LNCaP clone FGC (cell line): Measurements from ENCODE around the gene DBNL.

Experiments used
- DNase-seq: peaks from one replicate; pipeline ENCODE4 v3.0.0-alpha.2; 2011; ENCODE audit warnings: low read depth
- H3K4me3 ChIP-seq: 2 replicates; pipeline ENCODE4 v1.5.1; 2011; ENCODE audit warnings: mild to moderate bottlenecking, low read depth, low read length, control low read depth
- TF ChIP-seq, protein P1 (sequence below): IDR thresholded peaks from 2 replicates; pipeline ENCODE4 v1.5.1; 2012; ENCODE audit warnings: mild to moderate bottlenecking; ENCODE audit not compliant: control insufficient read depth, insufficient read depth; ENCODE audit errors: extremely low read depth

The DBNL gene

DNA sequence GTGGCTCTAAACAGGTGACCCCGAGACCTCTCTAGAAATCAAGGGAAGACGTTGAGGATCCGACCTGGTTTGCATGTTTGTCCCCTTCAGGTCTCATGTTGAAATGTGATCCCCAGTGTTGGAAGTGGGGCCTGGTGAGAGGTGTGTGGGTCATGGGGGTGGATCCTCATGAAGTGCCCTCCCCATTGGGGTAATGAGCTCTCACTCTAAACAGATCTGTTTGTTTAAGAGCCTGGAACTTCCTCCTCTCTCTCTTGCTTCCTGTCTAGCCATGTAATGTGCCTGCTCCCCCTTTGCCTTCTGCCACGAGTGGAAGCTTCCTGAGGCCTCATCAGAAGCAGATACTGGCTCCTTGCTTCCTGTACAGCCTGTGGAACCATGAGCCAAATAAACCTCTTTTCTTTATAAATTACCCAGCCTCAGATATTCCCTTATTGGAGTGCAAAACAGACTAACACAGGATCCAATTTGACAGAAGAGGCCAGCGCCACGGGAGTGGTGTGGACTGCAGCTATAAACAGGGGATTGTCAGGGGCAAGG lies 48.7 kb downstream of the DBNL start:
- DNase-seq: no peak
- TF ChIP-seq, protein P1, sequence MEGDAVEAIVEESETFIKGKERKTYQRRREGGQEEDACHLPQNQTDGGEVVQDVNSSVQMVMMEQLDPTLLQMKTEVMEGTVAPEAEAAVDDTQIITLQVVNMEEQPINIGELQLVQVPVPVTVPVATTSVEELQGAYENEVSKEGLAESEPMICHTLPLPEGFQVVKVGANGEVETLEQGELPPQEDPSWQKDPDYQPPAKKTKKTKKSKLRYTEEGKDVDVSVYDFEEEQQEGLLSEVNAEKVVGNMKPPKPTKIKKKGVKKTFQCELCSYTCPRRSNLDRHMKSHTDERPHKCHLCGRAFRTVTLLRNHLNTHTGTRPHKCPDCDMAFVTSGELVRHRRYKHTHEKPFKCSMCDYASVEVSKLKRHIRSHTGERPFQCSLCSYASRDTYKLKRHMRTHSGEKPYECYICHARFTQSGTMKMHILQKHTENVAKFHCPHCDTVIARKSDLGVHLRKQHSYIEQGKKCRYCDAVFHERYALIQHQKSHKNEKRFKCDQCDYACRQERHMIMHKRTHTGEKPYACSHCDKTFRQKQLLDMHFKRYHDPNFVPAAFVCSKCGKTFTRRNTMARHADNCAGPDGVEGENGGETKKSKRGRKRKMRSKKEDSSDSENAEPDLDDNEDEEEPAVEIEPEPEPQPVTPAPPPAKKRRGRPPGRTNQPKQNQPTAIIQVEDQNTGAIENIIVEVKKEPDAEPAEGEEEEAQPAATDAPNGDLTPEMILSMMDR: no peak
- H3K4me3 ChIP-seq: no peak overlapping the region

DNA sequence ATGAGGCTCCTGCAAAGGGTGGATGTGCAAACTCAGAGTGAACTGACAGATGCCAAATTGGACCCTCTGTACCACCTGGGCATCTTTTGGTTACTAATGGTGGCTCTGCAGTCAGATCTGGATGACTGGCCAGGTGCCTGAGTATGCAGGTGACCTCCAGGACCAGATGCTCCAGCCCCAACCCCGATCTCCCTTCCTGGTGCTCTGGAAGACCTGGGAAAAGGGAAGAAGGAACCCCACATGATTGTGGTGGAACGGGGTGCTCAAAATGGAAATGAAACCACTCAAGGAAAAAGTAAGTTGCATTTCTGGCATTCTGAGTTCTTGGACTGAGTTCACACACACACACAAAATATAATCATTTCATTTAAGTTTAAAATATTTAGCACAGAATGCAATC lies 49.9 kb downstream of the DBNL start:
- H3K4me3 ChIP-seq: no peak overlapping the region
- DNase-seq: no peak
- TF ChIP-seq, protein P1: no peak

DNA sequence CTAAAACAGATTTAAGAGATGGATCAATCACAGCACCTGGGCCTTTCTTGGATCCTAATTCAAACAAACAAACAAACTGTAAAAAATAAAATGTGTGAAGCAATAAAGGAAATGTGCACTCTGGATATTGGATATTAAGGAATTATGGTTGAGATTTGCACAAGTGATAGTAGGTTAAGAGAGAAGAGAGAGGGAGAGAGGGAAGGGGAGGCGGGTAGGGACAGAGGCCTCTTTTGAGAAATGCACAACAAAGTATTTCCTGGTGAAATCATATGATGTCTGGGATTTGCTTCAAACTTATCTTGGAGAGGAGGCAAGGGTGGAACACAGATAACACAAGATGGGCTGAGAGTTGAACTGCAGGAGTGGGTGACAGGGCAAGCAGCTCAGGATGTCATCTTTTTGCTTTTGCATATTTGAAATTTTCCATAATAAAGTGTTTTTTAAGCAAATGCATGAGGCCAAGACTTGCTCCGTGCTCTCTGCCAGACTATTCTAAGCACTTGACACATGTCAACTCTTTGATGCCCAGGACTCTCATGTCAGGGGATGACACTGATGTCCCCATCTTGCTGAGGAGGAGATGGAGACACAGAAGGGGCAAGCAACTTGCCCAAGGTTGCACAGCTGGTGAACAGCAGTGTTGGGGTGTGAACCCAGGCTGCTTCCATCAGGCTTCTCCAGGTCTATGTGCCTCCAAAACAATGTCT lies 50.5 kb downstream of the DBNL start:
- no peak overlapping the region for H3K4me3 ChIP-seq
- TF ChIP-seq, protein P1: no peak
- DNase-seq: peak; percentile 8

DNA sequence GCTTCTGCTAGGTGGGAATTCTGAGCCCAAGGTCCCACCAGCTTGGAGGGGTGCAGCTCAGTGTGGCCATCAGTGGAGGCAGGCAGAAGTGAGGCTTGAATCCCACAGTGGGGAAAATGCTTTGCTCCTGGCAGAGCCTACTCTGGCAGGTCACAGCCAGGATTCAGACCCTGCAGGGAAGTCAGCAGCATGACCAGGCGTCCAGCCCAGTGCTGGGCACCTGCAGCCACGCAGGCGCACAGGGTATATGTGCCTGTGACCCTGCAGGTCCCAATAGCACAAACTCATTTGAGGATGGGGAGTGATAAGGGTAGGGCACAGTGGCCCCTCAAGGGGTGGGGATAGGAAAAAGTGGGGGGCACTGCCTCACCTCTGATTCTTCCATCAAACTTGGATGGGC lies 51.3 kb downstream of the DBNL start:
- no peak overlapping the region for H3K4me3 ChIP-seq
- no peak for DNase-seq
- TF ChIP-seq, protein P1: no peak

DNA sequence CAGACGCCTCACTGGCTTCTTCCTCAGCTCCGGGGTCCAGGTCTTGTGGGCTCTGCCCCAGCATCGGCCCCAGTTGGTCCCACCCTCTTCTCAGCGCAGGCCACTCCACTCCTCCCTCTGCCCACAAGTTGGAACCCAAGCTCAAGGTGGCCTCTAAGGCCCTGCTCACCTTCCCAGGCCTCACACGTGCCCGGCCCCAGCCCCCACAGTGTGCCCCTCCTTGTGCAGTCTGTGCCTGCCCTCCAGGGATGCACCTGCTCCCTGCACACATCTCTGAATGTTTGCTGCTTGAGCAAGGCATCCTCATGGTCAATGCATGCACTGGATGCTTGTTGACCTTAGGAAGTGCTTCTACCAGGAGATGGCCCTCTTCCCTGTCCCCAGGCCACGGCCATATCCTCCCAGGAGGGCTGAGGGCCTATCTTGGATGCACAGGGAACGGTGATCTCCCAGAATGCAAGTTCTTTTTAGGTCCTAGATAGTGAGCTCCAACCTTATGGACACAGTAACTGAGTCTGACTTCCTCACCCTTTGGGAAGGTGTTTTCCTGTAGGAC lies 51.9 kb downstream of the DBNL start:
- H3K4me3 ChIP-seq: no peak overlapping the region
- TF ChIP-seq, protein P1: no peak
- no peak for DNase-seq

DNA sequence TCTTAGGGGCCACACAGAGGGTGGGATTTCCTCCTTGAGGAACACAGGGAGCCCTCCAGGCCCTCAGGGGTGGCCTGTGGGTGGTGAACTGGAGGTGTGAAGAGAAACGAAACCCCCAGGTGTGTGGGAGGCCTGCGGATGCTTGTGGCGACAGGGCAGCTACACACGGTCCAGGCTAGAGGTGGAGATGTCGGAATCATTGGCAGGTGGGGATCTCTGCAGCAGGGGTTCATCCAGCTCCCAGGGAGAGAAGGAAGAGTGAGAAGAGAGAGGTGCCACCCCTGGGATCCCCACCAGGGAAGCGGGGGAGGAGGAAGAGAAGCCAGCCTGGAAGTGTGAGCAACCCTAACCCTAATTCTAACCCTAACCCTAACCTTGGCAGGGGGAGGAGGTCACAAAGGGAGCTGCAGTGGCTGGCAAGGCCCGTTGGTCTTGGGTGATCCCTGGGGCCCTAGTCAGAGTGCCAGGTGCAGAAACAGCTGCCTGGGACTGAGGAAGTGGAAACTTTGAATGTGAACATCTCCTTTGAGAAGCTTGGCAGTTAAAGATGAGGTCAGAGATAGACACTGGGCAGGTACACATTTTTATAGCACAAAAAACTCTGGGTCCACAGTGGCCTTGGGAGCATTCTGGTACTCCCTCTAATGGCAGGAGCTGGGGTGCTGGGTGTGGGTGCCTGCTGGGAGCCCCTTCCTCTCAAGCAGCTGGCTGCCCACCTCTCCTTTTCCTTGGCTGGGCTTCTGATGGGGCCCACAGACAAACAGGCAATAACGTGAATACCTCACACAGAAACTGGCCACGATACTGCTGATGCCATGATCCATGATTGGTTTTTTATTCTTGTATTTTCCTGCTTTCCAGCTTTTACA lies 52.8 kb downstream of the DBNL start:
- no peak for DNase-seq
- TF ChIP-seq, protein P1: no peak
- no peak overlapping the region for H3K4me3 ChIP-seq
